GM23338 (cell line): Measurements from ENCODE around the gene CHCHD6. TPM values are rescaled to one million over a fixed set of nuclear protein-coding genes. Genes with fewer than 3 reads are reported as not detected.

ENCODE experiments used
- ATAC-seq: fragments of 200-7000 bp; cut with Tn5 transposase; 3 replicates; pipeline ENCODE4 v1.9.1; 2020
- DNase-seq: peaks from one replicate; pipeline ENCODE4 v3.0.0-alpha.2; 2015; ENCODE audit warnings: low spot score
- H2AFZ ChIP-seq: fragments of 200-600 bp; sonication (generic); 2 replicates; pipeline ENCODE4 v1.8.0; 2016; ENCODE audit warnings: antibody characterized with exemption, mild to moderate bottlenecking, moderate library complexity
- H3F3A ChIP-seq: fragments of 200-600 bp; sonication (generic); replicated peaks from 2 replicates; pipeline ENCODE4 v1.8.0; 2017; ENCODE audit warnings: antibody characterized with exemption, mixed run types, low read depth
- H3K27ac ChIP-seq: fragments of 200-600 bp; sonication (generic); 2 replicates; pipeline ENCODE4 v1.6.1; 2016; ENCODE audit warnings: low read depth
- H3K27me3 ChIP-seq: fragments of 200-600 bp; sonication (generic); 2 replicates; pipeline ENCODE4 v1.8.0; 2016; ENCODE audit warnings: mild to moderate bottlenecking, mixed run types, moderate library complexity; ENCODE audit not compliant: insufficient read depth
- H3K36me3 ChIP-seq: fragments of 200-600 bp; sonication (generic); 2 replicates; pipeline ENCODE4 v1.8.0; 2016; ENCODE audit warnings: mild to moderate bottlenecking; ENCODE audit not compliant: insufficient read depth
- H3K4me1 ChIP-seq: fragments of 200-600 bp; sonication (generic); 2 replicates; pipeline ENCODE4 v1.8.0; 2016; ENCODE audit warnings: mild to moderate bottlenecking, moderate library complexity; ENCODE audit not compliant: insufficient read depth
- H3K4me2 ChIP-seq: fragments of 200-600 bp; sonication (generic); 2 replicates; pipeline ENCODE4 v1.7.1; 2017; ENCODE audit warnings: mixed run types
- H3K4me3 ChIP-seq: fragments of 200-600 bp; sonication (generic); 2 replicates; pipeline ENCODE4 v1.6.1; 2016; ENCODE audit warnings: mixed run types
- H3K79me2 ChIP-seq: fragments of 200-600 bp; sonication (generic); replicated peaks from 2 replicates; pipeline ENCODE4 v1.8.0; 2017; ENCODE audit warnings: mild to moderate bottlenecking; ENCODE audit not compliant: insufficient read depth
- H3K9me2 ChIP-seq: fragments of 200-600 bp; sonication (generic); 2 replicates; pipeline ENCODE4 v1.8.0; 2017; ENCODE audit not compliant: insufficient read depth
- H4K20me1 ChIP-seq: fragments of 200-600 bp; sonication (generic); replicated peaks from 2 replicates; pipeline ENCODE4 v1.8.0; 2017; ENCODE audit warnings: mild to moderate bottlenecking; ENCODE audit not compliant: insufficient read depth
- H3K27ac Mint-ChIP-seq: 2 replicates; pipeline ENCODE4 v1.8.0; 2020; ENCODE audit warnings: inconsistent platforms, mild to moderate bottlenecking, moderate library complexity, mixed read lengths
- H3K27me3 Mint-ChIP-seq: 3 replicates; pipeline ENCODE4 v1.8.0; 2022; ENCODE audit warnings: low read depth, mild to moderate bottlenecking, moderate library complexity, mixed read lengths, inconsistent platforms; ENCODE audit not compliant: insufficient read depth, poor library complexity
- H3K36me3 Mint-ChIP-seq: 3 replicates; pipeline ENCODE4 v1.8.0; 2021; ENCODE audit warnings: low read depth, mild to moderate bottlenecking, inconsistent platforms, moderate library complexity, mixed read lengths
- H3K4me1 Mint-ChIP-seq: 3 replicates; pipeline ENCODE4 v1.8.0; 2020; ENCODE audit warnings: mild to moderate bottlenecking, inconsistent platforms, mixed read lengths
- H3K4me3 Mint-ChIP-seq: 3 replicates; pipeline ENCODE4 v1.8.0; 2021; ENCODE audit warnings: moderate library complexity, mild to moderate bottlenecking, inconsistent platforms, mixed read lengths
- H3K9me3 Mint-ChIP-seq: 3 replicates; pipeline ENCODE4 v1.8.0; 2020; ENCODE audit warnings: moderate library complexity, mild to moderate bottlenecking, inconsistent platforms, mixed read lengths
- CREB1 ChIP-seq: fragments of 250-450 bp; sonication (Bioruptor Pico); IDR thresholded peaks from 2 replicates; pipeline ENCODE4 v1.5.0; 2020; ENCODE audit warnings: low read depth, mild to moderate bottlenecking, moderate library complexity
- CTCF ChIP-seq, 2 experiments: fragments of 200-600 bp in 1 of 2; sonication (generic) in 1 of 2; conservative IDR thresholded peaks; 2 replicates each; pipeline versions ENCODE4 v1.5.1 to v1.6.1; 2016 to 2017; ENCODE audit warnings: antibody characterized with exemption in 2 of 2, low read depth in 2 of 2, mild to moderate bottlenecking in 2 of 2, moderate library complexity in 1 of 2
- EZH2phosphoT487 ChIP-seq: fragments of 200-600 bp; sonication (generic); IDR thresholded peaks from one replicate; pipeline ENCODE4 v1.8.1; 2018; ENCODE audit warnings: antibody characterized with exemption; ENCODE audit not compliant: unreplicated experiment
- JUNB ChIP-seq: IDR thresholded peaks from one replicate; pipeline ENCODE4 v1.6.1; 2016; ENCODE audit warnings: antibody characterized with exemption; ENCODE audit not compliant: unreplicated experiment
- NANOG ChIP-seq: IDR thresholded peaks from 2 replicates; pipeline ENCODE4 v1.6.1; 2016; ENCODE audit warnings: antibody characterized with exemption, borderline replicate concordance
- POLR2AphosphoS5 ChIP-seq: IDR thresholded peaks from 2 replicates; pipeline ENCODE4 v1.6.1; 2016; ENCODE audit warnings: antibody characterized with exemption, low read depth
- REST ChIP-seq: IDR thresholded peaks from one replicate; pipeline ENCODE4 v1.6.1; 2018; ENCODE audit warnings: antibody characterized with exemption; ENCODE audit not compliant: unreplicated experiment
- STAT1 ChIP-seq: IDR thresholded peaks from one replicate; pipeline ENCODE4 v1.6.1; 2016; ENCODE audit warnings: antibody characterized with exemption; ENCODE audit not compliant: unreplicated experiment
- ZNF114 ChIP-seq: fragments of 250-450 bp; sonication (Bioruptor Pico); IDR thresholded peaks from 2 replicates; pipeline ENCODE4 v1.5.0; 2020; ENCODE audit warnings: mild to moderate bottlenecking, moderate library complexity
- ZNF462 ChIP-seq: fragments of 250-450 bp; sonication (Bioruptor Pico); IDR thresholded peaks from 2 replicates; pipeline ENCODE4 v1.5.0; 2020; ENCODE audit warnings: mild to moderate bottlenecking, moderate library complexity
- polyA plus RNA-seq: library from polyadenylated mRNA; unstranded; fragments of >200 nt; fragmentation: Nextera tagmentation; extraction: Ambion mirVana; gene quantifications from 2 replicates; pipeline ENCODE4 v1.2.1, GENCODE V29; 2016
- total RNA-seq: library from RNA; depleted of rRNA; stranded (reverse); fragments of >200 nt; shearing (Covaris generic); gene quantifications from 2 replicates; pipeline ENCODE4 v1.2.3, GENCODE V29; 2014

CHCHD6 gene
- total and polyA plus RNA-seq, 2 experiments from 2014 or later, result 28.8 to 43.0 TPM

GRCh38 chr3:126714921-126715320 is 10.9 kb downstream of the CHCHD6 start:
- Histone ChIP-seq H3K9me2 (no peaks in the 10 kb centered on the region), H3K4me1 (no peaks in the 10 kb centered on the region; the same call in 1 of the 2 replicates), H3K4me2 (no peak overlapping the region), H3K27ac (no peak overlapping the region), H3K79me2 (peaks cover 74% of the 10 kb centered on the region), H3F3A (no peaks in the 10 kb centered on the region), H3K4me3 (no peak overlapping the region), H4K20me1 (peaks cover 25% of the 10 kb centered on the region), H3K27me3 (no peaks in the 10 kb centered on the region), H2AFZ (no peak overlapping the region), H3K36me3 (no peaks in the 10 kb centered on the region)
- ATAC-seq, result peak; percentile 61
- peak; percentile 25 for DNase-seq
- Mint-ChIP-seq H3K27me3 (no peaks in the 10 kb centered on the region), H3K9me3 (no peaks in the 10 kb centered on the region), H3K4me3 (no peak overlapping the region), H3K4me1 (peaks cover 20% of the 10 kb centered on the region), H3K36me3 (no peaks in the 10 kb centered on the region; the same call in 2 of the 3 replicates), H3K27ac (no peak overlapping the region)
- TF ChIP-seq CTCF (conservative IDR thresholded peaks at IDR 0.05; ENCODE audit: low read depth in 2 of 2) (peak in 1 of 2 experiments; percentile 29; a peak in 1 of 4 replicates), STAT1 (no peak), ZNF114 (no peak), JUNB (no peak), CREB1 (CRISPR knock-in tag) (no peak)

- Histone ChIP-seq H3K27ac (no peak overlapping the region), H3K27me3 (no peaks in the 10 kb centered on the region), H3K36me3 (no peaks in the 10 kb centered on the region), H3K4me1 (no peaks in the 10 kb centered on the region; the same call in 1 of the 2 replicates), H3F3A (no peaks in the 10 kb centered on the region), H3K4me3 (no peak overlapping the region), H4K20me1 (peaks cover 25% of the 10 kb centered on the region), H2AFZ (no peak overlapping the region), H3K4me2 (no peak overlapping the region), H3K79me2 (peaks cover 74% of the 10 kb centered on the region), H3K9me2 (no peaks in the 10 kb centered on the region)
- DNase-seq (no peak), ATAC-seq (no peak)
- H3K27me3 Mint-ChIP-seq, result no peaks in the 10 kb centered on the region
- no peak overlapping the region for H3K27ac Mint-ChIP-seq
- peaks cover 23% of the 10 kb centered on the region for H3K4me1 Mint-ChIP-seq
- no peak overlapping the region for H3K4me3 Mint-ChIP-seq
- H3K36me3 Mint-ChIP-seq, result no peaks in the 10 kb centered on the region; the same call in 2 of the 3 replicates
- no peaks in the 10 kb centered on the region for H3K9me3 Mint-ChIP-seq
- no peak for TF ChIP-seq STAT1
- no peak for TF ChIP-seq NANOG
- TF ChIP-seq ZNF114, result no peak
- TF ChIP-seq ZNF462 (CRISPR knock-in tag), result no peak
- TF ChIP-seq CREB1 (CRISPR knock-in tag), result no peak
- TF ChIP-seq EZH2phosphoT487, result no peak
- no peak for TF ChIP-seq JUNB
- no peak for TF ChIP-seq POLR2AphosphoS5
- TF ChIP-seq REST, result no peak
Observed at GRCh38 chr3:126715432-126715831, 11.4 kb downstream of the CHCHD6 start.
